PC-9 (cell line): ENCODE results near the gene SRP14. TPM values are rescaled to one million over a fixed set of nuclear protein-coding genes. Genes with fewer than 3 reads are reported as not detected.
A peak's percentile ranks its signal among the peaks of the same experiment; 100 is the strongest.

Experiments used
- BruUV-seq: library from RNA; stranded (reverse); fragments of 400-500 nt; replicated peaks from 2 replicates; lab custom pipeline; 2021; lab: Mats Ljungman, UMichigan
- CTCF ChIA-PET: fragments of 300-600 bp; sonication (Branson Sonifier 250); formaldehyde crosslinking; loops from one replicate; lab custom pipeline; 2022; ENCODE audit warnings: antibody characterized with exemption; lab: Charles Lee
- POLR2A ChIA-PET: fragments of 300-600 bp; sonication (Branson Sonifier 250); formaldehyde crosslinking; loops from one replicate; lab custom pipeline; 2022; ENCODE audit warnings: antibody characterized with exemption; ENCODE audit not compliant: unreplicated experiment; lab: Charles Lee
- DNase-seq, 2 experiments: peaks; one replicate each; pipeline versions ENCODE4 v3.0.0 to v3.0.0-alpha.2; 2015 to 2022; ENCODE audit warnings: mixed read lengths in 1 of 2
- H2AFZ ChIP-seq: fragments of 200-600 bp; sonication (generic); 2 replicates; pipeline ENCODE4 v1.8.1; 2017; ENCODE audit warnings: antibody characterized with exemption
- H3F3A ChIP-seq: fragments of 200-600 bp; sonication (generic); 2 replicates; pipeline ENCODE4 v1.8.1; 2017; ENCODE audit warnings: antibody characterized with exemption, mild to moderate bottlenecking, low read depth; ENCODE audit not compliant: insufficient read depth
- H3K27ac ChIP-seq: fragments of 200-600 bp; sonication (generic); 2 replicates; pipeline ENCODE4 v1.6.1; 2016; ENCODE audit warnings: mixed run types
- H3K27me3 ChIP-seq: fragments of 200-600 bp; sonication (generic); 2 replicates; pipeline ENCODE4 v1.6.1; 2016; ENCODE audit warnings: low read depth, mixed run types; ENCODE audit not compliant: insufficient read depth
- H3K36me3 ChIP-seq: fragments of 200-600 bp; sonication (generic); 2 replicates; pipeline ENCODE4 v1.6.1; 2016; ENCODE audit warnings: low read depth, mixed run types
- H3K4me1 ChIP-seq: fragments of 200-600 bp; sonication (generic); replicated peaks from 2 replicates; pipeline ENCODE4 v1.6.1; 2016; ENCODE audit warnings: mixed run types; ENCODE audit not compliant: insufficient read depth
- H3K4me2 ChIP-seq: fragments of 200-600 bp; sonication (generic); 2 replicates; pipeline ENCODE4 v1.6.1; 2017; ENCODE audit warnings: mixed run types
- H3K4me3 ChIP-seq: fragments of 200-600 bp; sonication (generic); 2 replicates; pipeline ENCODE4 v1.6.1; 2016; ENCODE audit warnings: mixed run types
- H3K79me2 ChIP-seq: fragments of 200-600 bp; sonication (generic); 2 replicates; pipeline ENCODE4 v1.6.1; 2017; ENCODE audit warnings: low read depth, mixed run types
- H3K9me2 ChIP-seq: fragments of 200-600 bp; sonication (generic); 2 replicates; pipeline ENCODE4 v1.8.1; 2017; ENCODE audit warnings: mild to moderate bottlenecking; ENCODE audit not compliant: insufficient read depth
- H3K9me3 ChIP-seq: fragments of 200-600 bp; sonication (generic); 2 replicates; pipeline ENCODE4 v1.8.1; 2016; ENCODE audit warnings: low read depth; ENCODE audit not compliant: insufficient read depth
- H4K20me1 ChIP-seq: fragments of 200-600 bp; sonication (generic); 2 replicates; pipeline ENCODE4 v1.8.1; 2017; ENCODE audit not compliant: insufficient read depth
- CTCF ChIP-seq: fragments of 200-600 bp; sonication (generic); conservative IDR thresholded peaks from 2 replicates; pipeline ENCODE4 v1.6.1; 2017; ENCODE audit warnings: mixed run types, antibody characterized with exemption, mild to moderate bottlenecking, moderate library complexity
- EZH2 ChIP-seq: fragments of 200-600 bp; sonication (generic); IDR thresholded peaks from 2 replicates; pipeline ENCODE4 v1.8.0; 2017; ENCODE audit warnings: antibody characterized with exemption, low read depth
- intact Hi-C: fragments of 100-400 bp; cut with micrococcal nuclease; formaldehyde crosslinking; loops from one replicate; pipeline ENCODE4 v1.10.0; 2022; ENCODE audit not compliant: unreplicated experiment
- total RNA-seq: library from RNA; stranded (reverse); gene quantifications from 2 replicates; pipeline ENCODE4 v1.2.3, GENCODE V29; 2021

The SRP14 gene
- total RNA-seq, 1 experiment from 2014 or later, result 196 TPM

DNA sequence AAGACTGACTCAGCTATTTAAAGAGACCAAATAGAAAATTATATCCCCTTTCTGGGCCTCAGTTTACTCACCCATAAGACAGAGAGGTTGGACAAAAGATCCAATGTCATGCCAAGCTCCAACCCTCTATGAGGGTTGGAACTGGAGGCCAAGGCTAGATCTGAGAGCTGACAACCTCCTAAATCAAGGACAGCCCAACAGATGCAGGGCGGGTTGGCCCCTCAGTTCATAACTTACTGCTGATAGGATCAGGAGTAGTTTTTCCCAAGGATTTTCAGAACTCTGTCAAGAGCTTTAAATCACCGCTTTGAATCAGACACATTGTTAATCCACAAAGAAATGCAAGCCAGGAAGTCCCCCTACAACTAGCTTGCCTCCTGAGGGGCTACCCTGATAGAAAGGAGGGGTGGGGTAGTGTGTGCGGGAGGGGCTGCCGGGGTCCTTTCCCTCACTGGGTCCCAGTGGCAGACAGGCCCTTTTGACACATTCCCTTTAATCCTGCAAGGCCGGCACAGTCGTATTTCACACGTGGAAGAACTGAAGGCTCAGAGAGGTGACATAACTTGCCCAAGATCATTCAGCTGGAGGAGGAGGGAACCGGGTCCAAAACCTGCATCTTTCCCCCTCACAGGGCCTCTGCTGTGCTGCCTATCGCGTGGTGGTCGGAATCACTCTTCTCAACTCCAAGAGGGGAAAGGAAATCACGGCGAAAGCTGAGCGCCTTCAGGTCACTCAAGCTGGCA, 48.3 kb upstream of the SRP14 start:
- intact Hi-C loops, result no loop called here
- peaks cover 57% of the 10 kb centered on the region for H3K4me1 ChIP-seq
- CTCF ChIA-PET, result interaction anchor here (0.6 kb wide), 1 partner anchor 514 kb away, joined by 3 read pairs; no protein-coding TSS in a partner anchor
- no peaks in the 10 kb centered on the region for H3K9me2 ChIP-seq
- no peak overlapping the region for H3K4me2 ChIP-seq
- no peaks in the 10 kb centered on the region for H3K36me3 ChIP-seq
- H3K27me3 ChIP-seq, result no peaks in the 10 kb centered on the region
- H4K20me1 ChIP-seq, result no peaks in the 10 kb centered on the region
- DNase-seq, result no peak
- no peak overlapping the region for H3K4me3 ChIP-seq
- no TSS peak for BruUV-seq
- peaks cover 16% of the 10 kb centered on the region; the same call in 1 of the 2 replicates for H3F3A ChIP-seq
- H3K79me2 ChIP-seq, result no peaks in the 10 kb centered on the region
- no peak overlapping the region for H2AFZ ChIP-seq
- TF ChIP-seq EZH2 (no peak), CTCF (no peak)
- POLR2A ChIA-PET, result interaction anchor here (0.6 kb wide), 2 partner anchors 10 to 12 kb away, joined by 3 to 12 read pairs; no protein-coding TSS in a partner anchor
- H3K9me3 ChIP-seq, result no peaks in the 10 kb centered on the region
- H3K27ac ChIP-seq, result no peak overlapping the region

DNA sequence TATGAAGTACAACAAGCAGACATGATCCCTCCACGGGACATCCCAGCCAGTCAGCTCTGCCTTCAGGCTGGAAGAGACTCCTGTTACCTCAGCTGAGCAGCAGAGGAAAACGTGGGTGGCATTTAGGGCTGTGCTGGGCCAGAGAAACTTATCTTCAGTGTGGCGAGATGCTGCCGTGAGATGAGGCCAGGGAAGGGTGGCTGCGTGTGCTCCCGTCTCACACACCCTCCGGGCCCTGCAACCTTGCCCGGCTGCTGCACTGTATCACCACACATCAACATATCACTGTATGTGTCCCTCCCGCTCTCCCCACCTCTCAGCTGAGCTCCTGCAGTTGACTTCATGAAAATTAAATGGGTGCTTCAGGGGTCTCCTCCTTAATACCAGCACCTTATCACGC, 46.3 kb upstream of the SRP14 start:
- BruUV-seq, result no TSS peak
- Histone ChIP-seq H3K27me3 (no peaks in the 10 kb centered on the region), H3K4me2 (0 out of 2 replicates have a peak overlapping the region, but pooled peaks have one; percentile 26), H3K27ac (no peak overlapping the region), H3K36me3 (no peaks in the 10 kb centered on the region), H3K4me3 (no peak overlapping the region), H3K9me3 (no peaks in the 10 kb centered on the region), H3K4me1 (peaks cover 66% of the 10 kb centered on the region), H2AFZ (no peak overlapping the region), H4K20me1 (no peaks in the 10 kb centered on the region), H3K9me2 (no peaks in the 10 kb centered on the region), H3F3A (peaks cover 16% of the 10 kb centered on the region; the same call in 1 of the 2 replicates), H3K79me2 (no peaks in the 10 kb centered on the region)
- no peak for DNase-seq
- intact Hi-C loops, result no loop called here
- POLR2A ChIA-PET, result interaction anchor here (0.7 kb wide), 1 partner anchor 23 kb away, joined by 13 read pairs; the partner anchor contains the start of gene BMF
- CTCF ChIA-PET, result no interaction called here
- no peak for TF ChIP-seq CTCF
- no peak for TF ChIP-seq EZH2

DNA sequence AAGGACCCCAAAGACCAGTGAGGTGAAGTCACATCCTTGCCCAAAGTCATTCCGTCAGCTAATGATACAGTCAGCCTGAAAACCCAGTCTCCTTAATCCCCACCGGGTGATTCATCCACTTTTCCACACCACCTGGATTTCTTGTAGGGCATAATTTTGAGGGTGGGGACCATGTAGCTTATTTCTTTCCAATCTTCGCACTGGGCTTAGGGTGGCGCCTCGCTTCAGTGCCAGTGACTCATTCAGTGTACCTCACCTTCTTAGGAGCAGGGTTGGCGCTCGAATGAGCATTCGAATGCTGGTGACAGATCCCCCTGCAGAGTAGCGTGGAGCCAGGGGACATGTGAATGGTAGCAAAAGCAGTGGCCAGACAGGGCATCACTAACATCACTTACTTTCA, 45.7 kb upstream of the SRP14 start:
- Histone ChIP-seq H3F3A (peaks cover 11% of the 10 kb centered on the region; the same call in 1 of the 2 replicates), H3K4me3 (no peak overlapping the region), H3K36me3 (no peaks in the 10 kb centered on the region), H3K27ac (no peak overlapping the region), H3K27me3 (no peaks in the 10 kb centered on the region), H3K4me2 (peak overlapping the region; percentile 26), H3K9me3 (no peaks in the 10 kb centered on the region), H3K4me1 (peaks cover 59% of the 10 kb centered on the region), H4K20me1 (no peaks in the 10 kb centered on the region), H3K79me2 (no peaks in the 10 kb centered on the region), H3K9me2 (no peaks in the 10 kb centered on the region), H2AFZ (no peak overlapping the region)
- ChIA-PET CTCF (interaction anchor here (0.5 kb wide), 1 partner anchor 224 kb away, joined by 3 read pairs; no protein-coding TSS in a partner anchor), POLR2A (interaction anchor here (0.5 kb wide), 1 partner anchor 14 kb away, joined by 4 read pairs; no protein-coding TSS in a partner anchor)
- TF ChIP-seq CTCF, result no peak
- no peak for TF ChIP-seq EZH2
- intact Hi-C loops, result no loop called here
- BruUV-seq, result no TSS peak
- peak in 1 of 2 experiments; percentile 76 for DNase-seq
